Epithelial cell of alveolus of lung (primary cell): ENCODE results near the gene ZNF770. TPM values are rescaled to one million over a fixed set of nuclear protein-coding genes. Genes with fewer than 3 reads are reported as not detected.

ENCODE experiments used
- total RNA-seq: library from RNA; depleted of rRNA; stranded (reverse); fragments of >200 nt; gene quantifications from 2 replicates; pipeline ENCODE4 v1.2.1, GENCODE V29; 2015

Gene ZNF770
- 19.4 and 28.3 TPM in 2 replicates for total RNA-seq

DNA sequence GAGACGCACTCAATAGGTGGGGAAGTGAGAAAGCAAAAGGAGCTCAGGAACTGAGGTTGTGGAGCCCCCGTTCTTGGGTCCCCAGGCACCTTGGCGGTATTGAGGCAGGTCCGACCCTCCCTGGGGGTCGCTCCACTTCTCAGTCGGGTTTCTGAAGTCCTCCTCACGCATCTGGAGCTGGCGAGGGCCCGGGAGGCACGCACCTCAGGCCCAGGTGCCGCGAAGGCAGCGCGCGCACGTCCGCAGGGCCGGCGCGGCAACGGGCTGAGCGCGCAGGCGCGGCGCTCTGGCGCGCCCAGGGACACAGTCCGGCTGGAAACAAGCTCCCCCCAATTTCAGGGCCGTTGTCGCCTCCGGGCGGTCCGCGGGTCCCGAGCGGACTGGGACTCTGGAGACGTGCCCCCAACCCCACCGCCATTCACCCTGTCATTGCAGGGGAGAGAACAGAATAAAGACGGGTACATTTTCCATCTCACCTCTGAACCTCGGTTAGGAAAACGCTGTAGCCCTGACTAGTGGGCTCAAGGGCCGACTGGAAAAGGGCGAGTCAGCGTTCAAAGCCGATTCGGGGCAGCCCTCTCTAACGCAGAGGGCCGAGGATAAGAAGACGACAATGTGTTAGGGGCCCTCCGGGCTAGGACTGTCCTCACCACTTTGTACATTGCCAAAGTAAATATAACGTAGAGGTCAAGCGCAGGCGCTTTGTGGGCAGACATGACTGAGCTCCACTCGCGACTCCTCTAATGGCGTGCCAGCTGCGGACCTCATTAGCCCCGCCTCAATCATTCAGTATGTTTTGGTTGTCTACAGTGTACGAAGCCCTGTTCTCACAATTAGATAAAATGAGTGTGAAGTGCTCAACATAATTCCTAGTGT is at the start of gene ZNF770:
Gene ZNF770, minus strand, starts transcription at position 261 of the 876 bp plus-strand sequence. CDS start 4,853 bp downstream, outside the sequence.

DNA sequence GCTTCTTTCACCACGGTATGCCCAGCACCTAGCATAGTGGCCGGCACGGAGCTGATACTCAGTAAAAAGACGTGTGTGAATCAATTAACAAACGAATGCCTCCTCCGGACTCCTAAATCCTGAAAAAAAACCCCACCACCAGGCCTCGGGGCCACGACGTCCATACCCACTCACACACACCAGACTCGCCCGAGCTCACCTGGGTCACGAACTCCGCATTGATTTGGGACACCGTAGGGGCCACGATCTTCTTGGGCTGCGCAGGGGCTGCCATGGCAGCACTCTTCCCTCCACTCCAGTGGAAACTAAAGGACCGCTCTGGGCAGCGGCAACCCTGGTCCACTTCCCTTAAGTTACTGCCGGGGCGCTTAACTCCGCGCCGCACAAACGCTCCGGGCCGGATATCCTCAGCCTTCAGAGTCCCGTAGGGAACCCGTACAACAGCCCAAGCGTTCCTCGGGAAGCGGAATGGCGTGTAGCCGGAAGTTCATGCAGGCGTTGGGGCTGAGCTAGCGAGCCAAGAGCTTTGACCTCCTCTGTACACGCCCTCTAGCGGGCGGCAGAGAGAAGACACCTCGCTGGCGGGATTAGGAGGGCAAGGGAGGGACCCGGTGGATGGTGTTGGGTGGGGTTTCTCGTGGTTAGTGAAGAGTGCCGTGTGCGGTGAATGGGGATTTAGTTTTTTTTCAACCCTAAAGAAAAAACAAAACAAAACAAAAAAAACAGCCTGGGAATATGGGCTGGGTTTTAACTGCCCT is 18.6 kb downstream of the ZNF770 start, which contains the start of gene AQR:
Gene AQR, minus strand, starts transcription at position 403 of the 758 bp plus-strand sequence. Its CDS starts 129 bp downstream, at position 274.

Other genes starting within 250 kb of the ZNF770 start
- gene GJD2, start 233.3 kb downstream of the ZNF770 start, total RNA-seq: not detected in 2 replicates
- 0.52 and 30.7 TPM in 2 replicates for gene ACTC1, start 192.7 kb downstream of the ZNF770 start, total RNA-seq
- gene AQR, start 18.5 kb downstream of the ZNF770 start, total RNA-seq: 19.9 and 22.0 TPM in 2 replicates
- gene NANOGP8, start 97.0 kb upstream of the ZNF770 start, total RNA-seq: not detected in 2 replicates